ENCODE data around the gene PIEZO1.

PIEZO1 gene

DNA sequence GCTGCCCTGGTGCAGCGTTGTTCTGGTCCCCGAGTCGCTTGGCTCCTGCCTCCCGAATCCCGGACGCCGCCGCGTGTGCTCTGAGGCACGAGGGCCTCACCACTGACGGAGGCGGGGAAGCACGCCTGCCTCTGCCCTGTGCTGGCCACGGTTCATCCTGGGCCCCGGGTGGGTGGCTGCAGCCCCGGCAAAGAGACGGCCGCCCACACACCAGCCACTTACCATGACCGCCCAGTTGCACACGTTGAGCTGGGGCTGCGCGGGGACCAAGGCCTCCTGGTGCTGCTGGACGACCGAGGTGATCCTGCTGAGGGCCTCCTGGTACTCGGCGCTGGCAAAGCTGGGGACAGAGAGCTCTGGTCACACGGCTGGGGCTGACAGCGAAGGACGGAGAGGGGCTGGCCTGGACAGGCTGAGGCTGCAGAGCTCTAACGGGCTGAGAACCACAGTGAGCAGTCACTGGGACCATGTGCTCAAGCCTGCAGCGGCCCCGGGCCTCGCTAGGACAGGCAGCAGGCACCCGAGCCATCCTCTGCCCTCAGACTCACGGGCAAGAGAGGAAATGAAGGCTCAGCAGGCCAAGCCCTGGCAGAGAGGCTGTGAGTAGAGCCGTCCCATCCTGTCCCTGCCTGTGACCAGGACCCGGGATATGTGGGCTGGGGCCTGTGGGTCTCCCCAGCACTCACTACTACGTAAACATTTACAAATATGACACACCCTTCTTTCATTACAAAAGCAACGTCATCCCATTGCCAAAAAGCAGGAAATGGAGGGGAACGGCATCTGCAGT is 33.0 kb upstream of the PIEZO1 start:
- no peak for DNase-seq (ENCODE audit: low read depth, low spot score)

DNA sequence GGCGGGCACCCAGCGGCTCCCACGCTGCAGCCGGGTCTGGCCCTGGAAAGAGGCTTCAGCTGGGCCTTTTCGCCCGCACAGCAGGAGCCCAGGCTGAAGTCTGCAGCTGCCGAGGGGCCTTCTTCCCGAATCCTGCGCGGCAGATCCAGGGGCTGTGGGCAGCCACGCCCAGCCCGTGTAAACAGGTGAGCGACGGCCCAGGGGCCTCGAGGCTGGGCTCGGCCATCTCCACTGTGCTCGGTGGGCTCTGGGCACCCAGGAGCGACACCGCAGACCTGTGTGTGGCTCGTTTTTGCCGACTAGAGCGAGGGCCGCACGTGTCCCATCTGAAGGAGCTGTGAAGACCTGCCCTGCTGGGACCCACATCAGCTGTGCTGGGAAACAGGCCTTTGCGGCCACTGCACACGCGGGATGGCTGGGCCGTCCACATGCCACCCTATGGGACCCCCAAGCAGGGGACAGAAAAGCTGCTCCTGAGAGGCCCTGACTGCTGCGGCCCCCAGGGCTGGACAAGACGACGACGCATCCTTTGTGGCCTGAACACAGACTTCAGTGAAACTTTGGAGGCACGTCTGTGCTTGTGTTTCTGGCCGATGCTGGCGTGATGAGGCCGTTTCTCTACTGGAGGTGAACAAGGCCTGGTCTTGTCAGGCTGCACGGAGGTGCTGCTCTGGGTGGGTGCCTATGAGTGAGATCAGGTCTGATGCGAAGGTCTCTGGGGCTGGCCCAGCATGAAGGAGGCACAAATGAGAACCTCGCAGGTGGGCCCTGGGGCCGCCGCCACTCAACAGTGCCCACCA is 31.9 kb upstream of the PIEZO1 start:
- no peak for DNase-seq (ENCODE audit: low read depth, low spot score)

DNA sequence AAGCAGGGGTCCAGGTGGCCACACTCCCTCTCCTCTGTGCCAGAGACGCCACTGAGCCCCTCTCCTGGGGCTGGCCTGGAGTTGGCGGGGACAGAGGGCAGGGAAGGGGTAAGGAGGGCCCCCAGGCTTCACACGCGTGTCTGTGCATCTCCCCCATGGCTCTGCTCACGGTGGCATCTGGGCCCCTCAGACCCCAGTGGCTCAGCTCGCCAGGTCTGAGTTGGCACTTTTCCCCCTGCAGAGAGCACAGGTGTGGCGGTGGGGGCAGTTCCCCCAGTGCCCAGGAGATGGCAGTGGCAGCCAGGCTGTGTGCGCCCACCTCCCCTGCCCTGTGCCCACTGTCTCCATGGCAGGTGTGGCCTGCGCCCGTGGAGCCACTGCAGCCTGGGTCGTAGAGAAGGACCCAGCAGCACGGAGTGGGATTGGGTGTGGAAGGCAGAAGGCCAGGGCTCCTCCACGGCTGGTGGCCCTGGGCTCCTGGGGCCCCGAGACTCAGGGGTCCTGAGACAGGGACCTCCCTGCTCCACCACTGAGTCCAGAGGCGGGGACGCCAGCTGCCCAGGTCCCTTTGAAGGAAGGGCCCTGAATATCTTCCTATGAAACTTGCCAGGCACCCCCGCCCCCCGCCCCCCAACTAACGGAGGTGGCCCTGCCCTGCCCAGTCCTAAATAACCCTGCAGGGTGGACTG is 31.0 kb upstream of the PIEZO1 start:
- DNase-seq (ENCODE audit: low read depth, low spot score), result peak; percentile 67

DNA sequence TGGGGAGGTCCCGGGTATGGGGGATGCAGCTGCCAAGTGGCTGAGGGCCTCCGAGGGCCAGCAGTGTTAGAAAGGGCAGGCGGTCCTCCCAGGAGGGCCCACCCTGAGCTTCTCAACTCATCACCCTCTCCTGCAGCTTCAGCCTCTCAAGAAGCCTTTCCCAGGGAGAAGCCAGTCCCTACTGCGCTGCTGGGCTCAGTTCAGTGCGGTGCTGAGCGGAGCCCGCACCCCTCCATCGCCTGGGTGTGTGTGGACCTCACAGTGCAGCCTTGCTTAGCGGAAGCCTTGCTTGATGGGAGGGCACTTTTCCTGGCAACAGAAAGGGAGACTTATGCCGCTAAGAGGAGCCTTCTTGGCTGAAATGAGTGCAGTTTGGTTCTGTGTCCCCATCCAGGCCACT is 30.2 kb upstream of the PIEZO1 start:
- no peak for DNase-seq (ENCODE audit: low read depth, low spot score)

DNA sequence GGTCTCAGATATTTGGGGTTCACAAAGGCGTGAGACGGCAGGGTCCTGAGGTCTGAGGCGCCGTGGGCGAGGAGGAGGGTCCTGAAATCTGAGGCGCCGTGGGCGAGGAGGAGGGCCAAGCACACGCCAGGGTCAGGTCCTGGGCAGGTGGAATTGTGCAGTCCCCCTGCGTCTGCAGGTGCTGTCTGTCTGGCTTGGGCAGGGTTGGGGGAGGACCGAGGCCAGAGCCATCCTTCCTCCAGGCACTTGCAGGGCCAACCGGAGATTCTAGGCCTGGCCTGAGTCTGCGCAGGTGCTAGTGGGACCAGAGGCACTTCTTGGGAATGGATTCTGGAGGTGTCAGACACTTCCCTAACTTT is 29.1 kb upstream of the PIEZO1 start:
- DNase-seq (ENCODE audit: low read depth, low spot score), result no peak

DNA sequence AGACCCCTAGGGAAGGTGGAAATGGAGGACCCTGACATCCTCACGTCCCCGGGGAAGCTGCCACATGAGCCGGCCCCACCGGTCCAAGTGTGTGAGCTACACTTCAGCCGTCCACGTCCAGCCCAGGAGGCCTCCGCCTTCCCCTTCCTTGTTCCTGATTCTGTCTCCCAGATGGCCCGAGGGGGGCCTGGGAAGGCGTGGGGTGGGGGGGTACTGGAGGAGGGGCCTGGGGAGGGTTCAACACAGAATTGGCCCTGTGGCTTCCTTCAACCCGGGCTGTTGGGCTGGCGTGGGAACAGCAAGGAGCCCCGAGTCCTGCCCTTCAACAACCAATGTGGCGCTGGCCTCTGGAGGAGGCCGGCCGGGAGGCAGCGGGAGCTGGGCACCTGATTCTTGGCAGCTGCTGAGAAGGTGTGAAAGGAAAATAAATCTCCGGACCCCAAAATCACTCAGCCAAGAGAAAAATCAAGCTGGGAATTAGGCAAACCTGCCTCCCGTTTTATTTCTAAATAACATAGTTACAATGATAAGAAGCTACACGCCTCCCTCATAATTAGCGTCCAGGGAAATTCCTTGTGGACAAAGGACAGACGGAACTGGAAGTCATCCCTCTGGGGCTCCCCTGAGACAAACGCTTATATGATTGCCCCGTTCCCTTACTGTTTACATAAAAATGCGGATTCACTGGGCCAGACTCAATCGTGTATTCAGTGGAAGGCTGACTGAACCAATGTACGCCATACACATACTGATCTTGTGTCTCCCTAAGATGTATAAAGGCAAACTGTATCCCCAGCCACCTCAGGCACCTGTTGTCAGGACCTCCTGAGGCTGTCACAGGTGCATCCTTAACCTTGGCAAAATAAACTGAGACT is 28.5 kb upstream of the PIEZO1 start:
- no peak for DNase-seq (ENCODE audit: low read depth, low spot score)

DNA sequence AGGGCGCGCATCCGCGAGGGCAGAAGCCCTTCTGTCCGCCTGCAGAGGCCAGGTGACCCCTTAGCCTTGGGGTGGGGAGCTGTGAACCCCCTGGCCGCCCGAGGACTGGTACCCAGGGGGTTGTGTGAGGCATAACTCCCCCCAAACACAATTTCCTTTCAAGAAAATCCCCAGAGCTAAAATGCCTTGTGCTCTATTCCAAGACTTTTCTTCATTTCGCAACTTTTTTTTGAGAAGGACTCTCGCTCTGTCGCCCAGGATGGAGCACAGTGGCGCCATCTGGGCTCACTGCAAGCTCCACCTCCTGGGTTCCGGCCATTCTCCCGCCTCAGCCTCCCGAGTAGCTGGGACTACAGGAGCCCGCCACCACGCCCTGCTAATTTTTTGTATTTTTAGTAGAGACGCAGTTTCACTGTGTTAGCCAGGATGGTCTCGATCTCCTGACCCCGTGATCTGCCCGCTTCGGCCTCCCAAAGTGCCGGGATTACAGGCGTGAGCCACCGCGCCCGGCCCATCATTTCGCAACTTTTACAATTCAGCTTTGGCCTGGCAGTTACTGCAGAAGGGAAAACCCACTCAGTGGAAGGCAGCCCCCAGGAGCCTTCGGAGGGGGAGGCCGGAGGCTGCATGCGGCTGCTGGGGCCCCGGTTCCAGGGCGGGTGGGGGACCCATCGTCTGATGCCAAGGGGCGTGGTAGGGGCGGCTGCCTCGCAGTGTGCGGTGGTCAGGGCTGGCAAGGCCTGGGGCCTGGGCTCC is 27.7 kb upstream of the PIEZO1 start:
- peak; percentile 79 for DNase-seq (ENCODE audit: low read depth, low spot score)

DNA sequence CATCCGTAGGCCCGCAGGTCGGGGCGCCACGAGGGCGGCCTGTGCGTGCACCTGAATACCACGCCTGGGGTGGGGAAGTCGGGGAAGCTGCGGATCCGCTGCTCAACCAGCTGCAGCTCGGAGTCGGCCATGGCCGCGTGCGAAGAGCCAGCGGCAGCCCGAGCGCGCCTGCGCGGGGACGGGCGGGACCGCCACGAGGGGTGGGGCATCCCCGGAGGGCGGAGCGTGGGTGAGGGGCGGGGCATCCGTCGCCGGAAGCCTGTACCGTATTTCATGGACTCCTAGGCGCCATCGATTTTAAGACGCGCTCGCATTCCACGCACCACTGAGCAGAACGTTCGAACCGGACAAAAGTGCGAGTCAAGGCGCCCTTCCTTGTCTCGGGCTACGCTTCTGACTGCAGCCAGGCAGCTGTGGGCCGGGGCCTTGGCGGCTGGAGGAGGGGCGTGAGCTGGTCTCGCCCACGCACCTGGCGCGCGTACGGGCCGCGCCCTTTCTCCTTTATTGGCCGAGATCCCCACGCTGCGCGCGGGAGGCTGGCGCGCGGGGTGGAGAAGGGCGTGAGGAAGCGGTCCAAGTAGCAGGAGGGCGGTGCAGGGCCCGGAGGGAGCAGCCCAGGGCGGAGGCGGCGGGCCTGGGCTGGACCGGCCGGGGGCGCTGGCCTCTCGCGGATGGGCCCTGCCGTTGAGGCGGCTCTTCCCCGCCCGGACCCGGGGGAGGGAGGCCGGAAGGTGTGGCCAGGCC is 26.9 kb upstream of the PIEZO1 start, which contains the start of gene APRT:
Gene APRT, minus strand, starts transcription at position 160 of the 744 bp plus-strand sequence. Its CDS starts 29 bp downstream, at position 131.
- DNase-seq (ENCODE audit: low read depth, low spot score), result peak; percentile 90

DNA sequence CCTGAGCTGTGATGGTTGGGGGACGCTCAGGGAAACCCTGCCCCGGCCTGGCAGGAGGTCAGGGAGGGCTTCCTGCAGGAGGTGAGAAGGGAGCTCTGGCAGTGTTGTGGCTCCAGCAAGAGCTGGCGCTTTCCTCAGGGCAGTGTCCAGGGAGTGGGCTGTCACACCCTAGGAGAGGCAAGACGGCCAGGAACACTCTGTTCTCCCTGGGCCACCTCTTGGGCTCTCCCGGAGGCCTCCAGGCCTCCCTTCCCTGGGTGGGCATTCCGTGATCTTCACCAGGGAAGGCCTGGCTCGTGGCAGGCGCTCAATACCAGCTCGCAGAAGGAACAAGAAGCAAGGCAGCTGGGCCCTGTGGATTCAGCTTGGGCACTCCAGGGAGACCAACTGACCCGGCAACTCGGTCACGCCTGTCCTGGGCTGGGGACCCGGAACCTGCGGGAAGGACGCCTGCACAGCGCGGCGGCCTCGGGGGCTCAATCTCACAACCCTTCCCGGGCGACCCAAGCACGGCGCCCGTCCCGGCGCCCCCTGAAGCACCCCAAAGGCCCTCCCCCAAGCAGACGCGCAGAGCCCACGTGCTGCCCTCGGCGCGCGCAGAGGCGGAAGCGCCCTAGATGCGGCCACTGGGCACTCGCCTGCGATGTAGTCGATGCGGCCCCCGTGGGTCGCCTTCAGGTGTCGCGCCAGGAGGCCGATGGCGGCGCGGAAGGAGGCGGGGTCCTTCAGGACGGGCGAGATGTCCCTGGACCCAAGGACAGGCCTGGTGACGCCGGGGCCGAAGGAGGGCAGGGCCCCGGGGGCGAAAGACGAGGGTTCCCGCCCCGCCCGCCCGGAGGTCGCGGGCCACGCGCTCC is 26.1 kb upstream of the PIEZO1 start:
- peak; percentile 59 for DNase-seq (ENCODE audit: low read depth, low spot score)

DNA sequence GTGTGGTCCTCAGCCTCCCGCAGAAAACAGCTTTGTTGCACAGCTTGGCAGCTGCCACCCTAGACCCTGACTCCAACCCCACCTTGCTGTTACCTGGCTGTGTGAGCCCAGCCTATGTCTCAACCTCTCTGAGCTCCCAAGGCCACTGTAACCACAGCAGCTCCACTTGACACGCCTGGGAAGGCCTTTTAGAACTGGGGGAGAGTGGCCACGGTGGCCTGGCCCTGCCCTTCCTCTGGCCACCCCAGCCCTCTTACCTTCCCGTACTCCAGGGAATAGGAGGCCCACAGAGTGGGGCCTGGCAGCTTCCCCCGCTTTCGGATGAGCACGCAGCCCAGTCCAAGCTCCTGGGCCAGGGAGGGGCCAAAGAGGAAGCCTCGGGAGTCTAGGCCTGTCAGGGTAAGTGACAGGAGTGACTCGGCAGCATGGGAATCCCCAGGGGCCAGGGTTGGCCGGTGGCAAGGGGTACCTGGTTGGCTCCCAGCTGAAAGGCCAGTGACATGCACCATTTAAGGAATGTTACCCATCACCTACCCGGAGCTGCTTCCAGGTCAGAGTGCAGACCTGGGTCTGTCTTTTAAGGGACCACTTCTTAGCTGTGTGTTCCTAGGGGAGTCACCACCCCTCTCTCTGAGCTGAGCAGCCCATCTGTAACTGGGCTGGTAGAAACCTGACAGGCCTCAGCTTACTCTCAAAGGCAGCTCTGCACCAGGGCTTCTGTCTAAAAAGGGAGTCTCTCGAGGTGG is 25.3 kb upstream of the PIEZO1 start:
- peak; percentile 54 for DNase-seq (ENCODE audit: low read depth, low spot score)

DNA sequence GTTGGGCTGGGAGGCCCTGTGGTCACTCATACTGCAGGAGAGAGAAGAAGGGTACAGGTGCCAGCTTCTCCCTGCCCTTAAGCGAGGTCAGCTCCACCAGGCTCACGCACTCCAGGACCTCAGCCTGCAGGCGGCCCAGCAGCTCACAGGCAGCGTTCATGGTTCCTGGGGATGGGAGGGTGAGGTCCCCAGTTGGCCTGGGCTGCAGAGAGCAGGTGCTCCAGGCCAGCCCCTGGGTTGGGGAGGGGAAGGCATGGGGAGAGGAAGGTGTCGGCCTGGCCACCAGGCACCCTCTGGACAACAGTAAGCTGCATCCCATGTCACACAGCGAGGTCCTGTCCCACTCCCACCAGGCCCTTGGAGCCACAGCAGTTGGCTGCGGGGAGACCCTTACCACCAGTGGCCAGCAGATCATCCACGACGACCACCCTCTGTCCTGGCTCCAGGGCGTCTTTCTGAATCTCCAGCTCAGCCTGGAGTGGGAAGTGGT is 24.7 kb upstream of the PIEZO1 start:
- no peak for DNase-seq (ENCODE audit: low read depth, low spot score)

DNA sequence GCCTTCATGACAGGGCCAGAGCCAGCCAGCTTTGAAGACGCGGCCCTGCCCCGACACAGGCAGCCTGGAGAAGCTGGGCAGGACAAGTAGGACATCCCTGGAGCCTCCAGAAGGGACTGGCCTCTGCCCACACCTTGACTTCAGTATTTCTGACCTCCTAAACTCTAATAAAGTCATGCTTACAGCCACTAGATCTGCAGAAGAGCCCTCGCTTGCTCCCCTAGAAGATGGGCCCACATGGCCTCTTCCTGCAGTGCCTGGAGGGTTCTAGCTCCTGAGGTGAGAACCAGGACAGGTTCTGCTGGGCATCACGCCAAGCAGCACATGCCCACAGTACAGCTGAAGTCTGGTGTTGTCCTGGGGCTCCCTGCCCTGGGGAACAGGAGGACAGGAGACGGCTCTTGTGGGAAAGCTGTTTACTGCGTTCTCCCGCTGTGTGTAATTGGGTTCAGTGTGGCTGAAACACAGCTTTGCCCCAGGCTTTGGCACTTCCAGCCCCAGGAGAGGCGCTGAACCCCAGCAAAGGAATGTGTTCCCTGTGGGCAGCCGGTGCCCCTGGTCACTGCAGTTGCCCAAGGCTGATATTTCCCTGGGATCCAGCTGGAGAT is 24.2 kb upstream of the PIEZO1 start:
- DNase-seq (ENCODE audit: low read depth, low spot score), result peak; percentile 55

DNA sequence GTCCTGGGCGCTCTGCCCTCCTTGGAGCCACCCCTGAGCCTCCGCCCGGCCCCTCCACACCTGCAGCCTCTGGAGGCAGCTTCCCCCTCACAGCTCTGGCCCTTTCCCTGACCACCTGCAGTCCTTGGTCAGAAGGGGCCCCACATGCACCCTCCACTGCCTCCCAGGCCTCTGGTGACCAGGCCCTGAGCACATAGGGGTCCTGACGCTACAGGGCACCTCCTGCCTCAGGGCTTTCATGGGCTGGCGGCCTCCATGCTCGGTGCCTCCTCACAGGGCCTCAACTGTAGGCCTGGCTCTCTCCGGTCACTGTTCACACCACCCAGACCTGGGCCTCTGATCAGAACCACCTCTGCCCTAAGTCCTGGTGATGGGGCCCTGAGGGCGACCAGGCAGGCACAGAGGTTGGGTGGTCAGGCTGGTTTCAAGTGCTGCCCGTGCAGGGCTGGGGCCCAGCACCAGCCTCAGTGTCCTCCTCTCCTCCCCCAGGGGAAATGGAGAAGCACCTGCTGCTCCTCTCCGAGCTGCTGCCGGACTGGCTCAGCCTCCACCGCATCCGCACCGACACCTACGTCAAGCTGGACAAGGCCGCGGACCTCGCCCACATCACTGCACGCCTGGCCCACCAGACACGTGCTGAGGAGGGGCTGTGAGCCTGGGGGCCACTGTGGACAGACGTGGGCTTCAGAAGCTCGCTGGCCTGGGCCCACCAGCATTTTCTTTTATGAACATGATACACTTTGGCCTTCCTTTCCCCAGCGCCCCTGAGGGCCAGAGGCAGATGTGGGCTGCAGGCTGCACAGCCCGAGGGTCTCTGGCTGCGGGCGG is 22.8 kb upstream of the PIEZO1 start:
- DNase-seq (ENCODE audit: low read depth, low spot score), result no peak

DNA sequence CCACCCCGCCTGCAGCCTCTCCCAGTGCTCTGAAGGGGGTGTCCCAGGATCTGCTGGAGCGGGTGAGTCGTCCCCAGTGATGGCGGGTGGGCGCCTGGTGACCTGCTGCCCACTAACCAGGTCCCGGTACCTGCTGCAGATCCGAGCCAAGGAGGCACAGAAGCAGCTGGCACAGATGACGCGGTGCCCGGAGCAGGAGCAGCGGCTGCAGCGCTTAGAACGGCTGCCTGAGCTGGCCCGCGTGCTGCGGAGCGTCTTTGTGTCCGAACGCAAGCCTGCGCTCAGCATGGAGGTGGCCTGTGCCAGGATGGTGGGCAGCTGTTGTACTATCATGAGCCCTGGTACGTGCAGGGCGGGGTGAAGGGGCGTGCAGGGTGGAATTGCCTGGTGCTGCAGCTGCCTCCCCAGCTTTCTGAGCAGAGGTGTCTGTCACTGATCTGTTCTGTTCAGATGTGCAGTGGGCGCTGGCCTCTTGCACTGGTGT is 22.2 kb upstream of the PIEZO1 start:
- no peak for DNase-seq (ENCODE audit: low read depth, low spot score)

DNA sequence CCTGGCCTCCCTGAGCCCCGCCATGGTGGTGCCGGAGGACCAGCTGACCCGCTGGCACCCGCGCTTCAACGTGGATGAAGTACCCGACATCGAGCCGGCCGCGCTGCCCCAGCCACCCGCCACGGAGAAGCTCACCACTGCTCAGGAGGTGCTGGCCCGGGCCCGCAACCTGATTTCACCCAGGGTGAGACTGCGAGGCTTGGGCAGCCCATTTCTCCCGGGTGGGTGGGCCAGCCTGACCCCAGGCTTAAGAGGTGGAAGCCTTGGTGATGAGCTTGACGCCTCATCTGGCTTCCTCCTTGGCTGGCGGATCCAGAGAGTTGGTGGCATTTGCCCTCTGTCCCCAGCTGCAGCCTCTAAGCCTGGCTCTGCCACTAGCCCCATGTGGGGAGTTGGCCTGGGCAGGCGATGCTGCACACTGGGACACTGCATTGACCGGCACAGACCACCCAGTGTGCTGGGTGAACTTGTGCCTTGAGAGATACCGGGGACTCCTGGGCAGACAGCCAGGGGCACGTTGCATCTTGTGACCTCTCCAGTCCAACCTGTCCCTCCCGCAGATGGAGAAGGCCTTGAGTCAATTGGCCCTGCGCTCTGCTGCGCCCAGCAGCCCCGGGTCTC is 21.6 kb upstream of the PIEZO1 start:
- no peak for DNase-seq (ENCODE audit: low read depth, low spot score)

DNA sequence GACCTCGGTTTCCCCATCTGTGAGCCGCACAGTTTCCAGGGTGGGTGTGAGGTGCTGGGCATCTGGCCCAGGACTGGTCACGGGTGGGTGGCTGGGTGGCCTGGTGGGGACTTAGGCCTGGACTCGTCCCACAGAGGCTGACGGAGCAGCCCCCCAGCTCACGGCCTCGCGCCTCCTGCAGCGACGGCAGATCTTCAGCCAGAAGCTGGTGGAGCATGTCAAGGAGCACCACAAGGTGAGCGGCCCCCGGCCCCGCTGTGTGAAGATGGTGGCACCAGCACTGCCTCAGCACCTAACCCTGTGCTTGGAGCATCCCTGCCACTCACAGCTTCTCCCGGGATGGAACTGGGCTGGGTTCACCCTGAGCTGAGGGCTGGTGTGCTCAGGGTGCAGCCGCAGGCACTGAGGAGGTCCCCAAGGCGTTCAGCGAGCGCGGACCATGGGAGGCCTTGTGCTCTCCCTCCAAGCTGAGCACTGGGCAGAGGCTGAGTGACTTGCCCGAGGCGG is 20.9 kb upstream of the PIEZO1 start:
- DNase-seq (ENCODE audit: low read depth, low spot score), result no peak
